GM18511 (cell line): ENCODE results near the gene USP40.

Experiments
- ATAC-seq: cut with Tn5 transposase; IDR thresholded peaks from one replicate; pipeline ENCODE4 v1.9.1; 2021; ENCODE audit warnings: mild to moderate bottlenecking, moderate library complexity; ENCODE audit not compliant: unreplicated experiment

Gene USP40

GRCh38 chr2:233501198-233502076 lies 65.1 kb downstream of the USP40 start:
- ATAC-seq, result no peak

- ATAC-seq, result no peak
Observed at GRCh38 chr2:233499928-233500327, 66.7 kb downstream of the USP40 start.

GRCh38 chr2:233498126-233498525 lies 68.5 kb downstream of the USP40 start:
- ATAC-seq, result no peak

- no peak for ATAC-seq
Observed at GRCh38 chr2:233497692-233498091, 68.9 kb downstream of the USP40 start.

- no peak for ATAC-seq
Observed at GRCh38 chr2:233495503-233496496, 70.8 kb downstream of the USP40 start.

- ATAC-seq, result no peak
Observed at GRCh38 chr2:233492751-233493150, 73.8 kb downstream of the USP40 start.

DNA sequence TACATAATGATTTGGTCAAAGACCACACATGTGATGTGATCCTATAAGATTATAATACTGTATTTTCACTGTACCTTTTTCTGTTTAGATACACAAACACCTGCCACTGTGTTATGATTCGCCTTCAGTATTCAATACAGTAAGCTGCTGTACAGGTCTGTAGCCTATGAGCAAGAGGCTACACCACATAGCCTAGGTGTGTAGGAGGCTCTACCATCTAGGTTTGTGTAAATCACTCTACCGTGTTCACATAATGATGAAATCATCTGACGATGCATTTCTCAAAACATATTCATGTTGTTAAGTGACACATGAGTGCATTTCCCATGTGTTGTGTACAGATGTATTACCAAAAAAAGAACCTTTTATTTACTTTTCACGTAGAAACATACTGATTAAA lies 74.5 kb downstream of the USP40 start:
- ATAC-seq, result no peak

- ATAC-seq, result no peak
Observed at GRCh38 chr2:233491326-233491725, 75.3 kb downstream of the USP40 start.

GRCh38 chr2:233490831-233491230 lies 75.8 kb downstream of the USP40 start:
- no peak for ATAC-seq

- ATAC-seq, result no peak
Observed at GRCh38 chr2:233489666-233490065, 76.9 kb downstream of the USP40 start.

DNA sequence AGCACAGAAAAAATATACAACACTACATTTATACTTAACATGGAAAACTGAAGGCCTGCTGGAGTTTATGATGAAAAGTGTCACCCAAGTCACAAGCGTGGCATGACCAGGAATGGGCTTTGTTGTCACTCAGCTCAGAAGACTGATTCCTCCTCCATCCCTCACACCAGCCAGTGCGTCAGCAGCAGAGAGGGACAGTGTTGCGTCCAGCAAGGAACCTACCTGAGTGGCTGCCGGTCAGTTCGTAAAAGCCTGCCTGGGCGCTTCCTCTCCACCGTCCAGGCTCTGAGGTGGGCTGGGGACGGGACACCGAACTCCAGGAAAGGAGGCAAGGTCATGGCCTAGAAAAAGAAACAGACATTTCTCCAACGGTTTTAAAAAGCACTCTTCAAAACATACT lies 77.4 kb downstream of the USP40 start:
- ATAC-seq, result no peak

DNA sequence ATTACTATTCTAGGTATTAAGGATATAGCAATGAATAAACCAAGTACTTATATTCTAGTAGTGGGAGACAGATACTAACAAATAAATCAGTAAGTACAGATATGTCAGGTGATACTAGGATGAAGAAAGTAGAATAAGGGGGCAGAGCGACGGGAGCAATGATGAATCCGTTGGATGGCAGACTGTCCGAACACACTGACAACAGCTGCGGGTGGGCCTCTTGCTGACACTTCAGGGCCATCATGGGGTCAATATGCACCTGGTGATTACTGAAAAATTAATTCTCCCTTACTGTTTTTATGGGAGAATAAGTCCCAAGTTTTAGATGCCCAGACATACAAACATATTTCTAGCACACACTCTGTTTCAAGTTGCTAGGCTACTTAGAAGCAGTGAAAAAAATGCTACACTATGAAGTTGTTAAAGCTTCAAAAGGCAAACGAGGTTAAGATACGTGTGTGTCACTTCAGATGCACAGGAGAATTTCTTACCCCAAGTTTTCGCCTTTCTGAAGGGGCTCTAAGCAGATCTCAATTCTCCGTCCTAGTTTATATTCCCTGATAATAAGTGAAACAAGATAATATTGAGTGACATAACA lies 78.7 kb downstream of the USP40 start:
- ATAC-seq, result no peak

GRCh38 chr2:233486778-233487552 lies 79.6 kb downstream of the USP40 start:
- ATAC-seq, result no peak

- ATAC-seq, result no peak
Observed at GRCh38 chr2:233486357-233486756, 80.2 kb downstream of the USP40 start.

- no peak for ATAC-seq
Observed at GRCh38 chr2:233485726-233486125, 80.9 kb downstream of the USP40 start.

DNA sequence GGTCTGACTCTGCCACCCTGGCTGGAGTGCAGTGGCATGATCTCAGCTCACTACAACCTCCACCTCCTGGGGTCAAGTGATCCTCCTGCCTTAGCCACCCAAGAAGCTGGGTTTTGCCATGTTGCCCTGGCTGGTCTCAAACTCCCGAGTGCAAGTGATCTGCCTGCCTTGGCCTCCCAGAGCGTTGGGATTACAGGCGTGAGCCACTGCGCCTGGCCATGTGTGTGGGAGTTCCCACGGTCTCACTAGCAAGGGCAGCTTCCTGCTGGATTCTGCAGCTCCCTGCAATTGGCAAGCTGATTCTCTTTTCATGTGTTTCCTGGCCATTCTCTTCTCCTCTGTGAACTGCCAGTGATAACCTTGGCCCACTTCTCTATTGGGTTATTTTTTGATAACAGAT lies 84.0 kb downstream of the USP40 start:
- ATAC-seq, result no peak

- no peak for ATAC-seq
Observed at GRCh38 chr2:233481368-233482142, 85.0 kb downstream of the USP40 start.

GRCh38 chr2:233480490-233481202 lies 85.9 kb downstream of the USP40 start:
- no peak for ATAC-seq
